ENCODE results near the gene DACH1. TPM values are rescaled to one million over a fixed set of nuclear protein-coding genes. Genes with fewer than 3 reads are reported as not detected.
A peak's percentile ranks its signal among the peaks of the same experiment; 100 is the strongest.

DACH1 gene
- total RNA-seq, 1 donor from 2014 or later: 110 TPM

- DNase-seq: no peak
- Mint-ChIP-seq H3K4me1 (ENCODE audit: low read depth, unreplicated experiment) (peaks cover 50% of the 10 kb centered on the region), H3K27me3 (ENCODE audit: unreplicated experiment) (no peaks in the 10 kb centered on the region), H3K4me3 (ENCODE audit: unreplicated experiment) (no peak overlapping the region), H3K9me3 (ENCODE audit: unreplicated experiment) (peaks cover 2% of the 10 kb centered on the region), H3K36me3 (ENCODE audit: unreplicated experiment) (peaks cover 5% of the 10 kb centered on the region), H3K27ac (ENCODE audit: unreplicated experiment) (no peak overlapping the region)
- TF ChIP-seq CTCF (IDR thresholded peaks at IDR 0.05; ENCODE audit: partially characterized antibody, unreplicated experiment): no peak
Observed at GRCh38 chr13:71877256-71877653, 10.3 kb upstream of the DACH1 start.

- Mint-ChIP-seq H3K9me3 (ENCODE audit: unreplicated experiment) (peaks cover 2% of the 10 kb centered on the region), H3K4me3 (ENCODE audit: unreplicated experiment) (no peak overlapping the region), H3K27me3 (ENCODE audit: unreplicated experiment) (no peaks in the 10 kb centered on the region), H3K4me1 (ENCODE audit: low read depth, unreplicated experiment) (peaks cover 55% of the 10 kb centered on the region), H3K36me3 (ENCODE audit: unreplicated experiment) (peaks cover 5% of the 10 kb centered on the region), H3K27ac (ENCODE audit: unreplicated experiment) (no peak overlapping the region)
- no peak for TF ChIP-seq CTCF (IDR thresholded peaks at IDR 0.05; ENCODE audit: partially characterized antibody, unreplicated experiment)
- DNase-seq: no peak
Observed at GRCh38 chr13:71876648-71877255, 9.7 kb upstream of the DACH1 start.

GRCh38 chr13:71875823-71876222, 8.8 kb upstream of the DACH1 start:
- H3K9me3 Mint-ChIP-seq (ENCODE audit: unreplicated experiment): peaks cover 1% of the 10 kb centered on the region
- H3K4me1 Mint-ChIP-seq (ENCODE audit: low read depth, unreplicated experiment): peaks cover 60% of the 10 kb centered on the region
- no peak for DNase-seq
- H3K36me3 Mint-ChIP-seq (ENCODE audit: unreplicated experiment): no peaks in the 10 kb centered on the region
- H3K27ac Mint-ChIP-seq (ENCODE audit: unreplicated experiment): no peak overlapping the region
- H3K4me3 Mint-ChIP-seq (ENCODE audit: unreplicated experiment): no peak overlapping the region
- H3K27me3 Mint-ChIP-seq (ENCODE audit: unreplicated experiment): no peaks in the 10 kb centered on the region
- no peak for TF ChIP-seq CTCF (IDR thresholded peaks at IDR 0.05; ENCODE audit: partially characterized antibody, unreplicated experiment)

GRCh38 chr13:71874458-71874857, 7.5 kb upstream of the DACH1 start:
- Mint-ChIP-seq H3K27me3 (ENCODE audit: unreplicated experiment) (peaks cover 2% of the 10 kb centered on the region), H3K9me3 (ENCODE audit: unreplicated experiment) (peaks cover 1% of the 10 kb centered on the region), H3K4me3 (ENCODE audit: unreplicated experiment) (no peak overlapping the region), H3K4me1 (ENCODE audit: low read depth, unreplicated experiment) (peaks cover 63% of the 10 kb centered on the region), H3K36me3 (ENCODE audit: unreplicated experiment) (no peaks in the 10 kb centered on the region), H3K27ac (ENCODE audit: unreplicated experiment) (peak overlapping the region; percentile 70)
- no peak for TF ChIP-seq CTCF (IDR thresholded peaks at IDR 0.05; ENCODE audit: partially characterized antibody, unreplicated experiment)
- DNase-seq: no peak

GRCh38 chr13:71873418-71874247, 6.6 kb upstream of the DACH1 start:
- peaks cover 63% of the 10 kb centered on the region for H3K4me1 Mint-ChIP-seq (ENCODE audit: low read depth, unreplicated experiment)
- peak overlapping the region; percentile 5 for H3K4me3 Mint-ChIP-seq (ENCODE audit: unreplicated experiment)
- no peaks in the 10 kb centered on the region for H3K36me3 Mint-ChIP-seq (ENCODE audit: unreplicated experiment)
- no peak overlapping the region for H3K27ac Mint-ChIP-seq (ENCODE audit: unreplicated experiment)
- no peak for TF ChIP-seq CTCF (IDR thresholded peaks at IDR 0.05; ENCODE audit: partially characterized antibody, unreplicated experiment)
- H3K27me3 Mint-ChIP-seq (ENCODE audit: unreplicated experiment): peaks cover 2% of the 10 kb centered on the region
- no peak for DNase-seq
- peaks cover 3% of the 10 kb centered on the region for H3K9me3 Mint-ChIP-seq (ENCODE audit: unreplicated experiment)
